H54 (cell line): ENCODE results near the gene COMT.
"Not testable (repeated sequence)": the region's sequence is repeated elsewhere in the genome, so short reads cannot be mapped to it uniquely, and the experiment has no call there.

Experiments
- DNase-seq: peaks from one replicate; pipeline ENCODE4 v3.0.0; 2011; ENCODE audit warnings: low spot score, mixed read lengths; ENCODE audit not compliant: insufficient read length
- FAIRE-seq: peaks from 3 replicates; lab custom pipeline; 2011; peaks lifted over from hg19 to GRCh38; lab: Jason Lieb, UNC
- POLR2A ChIP-seq: IDR thresholded peaks from 2 replicates; pipeline ENCODE4 v1.6.1; 2011; ENCODE audit warnings: low read depth, mild to moderate bottlenecking, low read length

Gene COMT

GRCh38 chr22:19929586-19930550 is 11.7 kb upstream of the COMT start:
- DNase-seq (no peak), FAIRE-seq (no peak)
- no peak for TF ChIP-seq POLR2A

DNA sequence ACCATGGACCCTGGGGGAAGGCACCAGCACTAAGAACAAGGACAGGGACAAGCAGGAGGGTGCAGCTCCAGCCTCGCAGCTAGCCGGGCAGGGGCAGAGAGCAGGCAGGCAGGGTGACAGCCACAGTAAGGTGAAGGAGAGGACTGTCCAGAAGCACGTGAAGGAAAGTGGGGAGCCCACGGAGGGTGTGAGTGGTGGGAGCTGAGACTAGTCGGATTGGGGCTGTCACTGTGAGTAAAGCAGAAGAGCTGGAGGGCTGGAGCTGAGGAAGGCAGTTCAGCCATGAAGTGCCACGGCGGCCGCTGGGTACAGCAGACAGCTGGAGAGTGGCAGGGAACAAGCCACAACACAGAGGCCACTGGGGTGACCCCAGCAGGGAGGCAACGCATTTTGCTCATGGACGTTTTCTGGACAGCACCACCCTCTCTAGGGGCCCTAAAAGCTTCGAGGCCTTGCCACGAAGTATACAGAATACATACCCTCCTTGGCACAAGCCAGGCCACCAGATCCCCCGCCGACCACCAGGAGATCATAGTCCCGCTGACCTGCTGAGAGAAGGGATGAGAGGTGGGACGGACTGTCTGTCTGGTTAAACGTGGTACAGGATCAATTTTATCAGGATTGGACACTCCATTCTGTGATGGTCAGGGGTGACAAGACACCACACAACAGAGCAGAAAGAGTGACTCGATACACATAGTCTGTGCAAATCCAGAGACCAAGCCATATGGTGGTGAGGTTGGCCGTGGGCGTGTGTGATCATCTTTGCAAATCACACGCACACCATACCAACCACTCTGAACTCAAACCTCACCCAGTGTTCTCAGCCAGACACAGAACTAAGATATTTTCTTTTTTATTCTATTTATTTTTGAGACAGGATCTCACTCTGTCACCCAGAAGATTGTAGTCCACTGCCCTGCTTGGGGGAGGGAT is 10.8 kb upstream of the COMT start:
- TF ChIP-seq POLR2A, result no peak
- DNase-seq (no peak), FAIRE-seq (no peak)

DNA sequence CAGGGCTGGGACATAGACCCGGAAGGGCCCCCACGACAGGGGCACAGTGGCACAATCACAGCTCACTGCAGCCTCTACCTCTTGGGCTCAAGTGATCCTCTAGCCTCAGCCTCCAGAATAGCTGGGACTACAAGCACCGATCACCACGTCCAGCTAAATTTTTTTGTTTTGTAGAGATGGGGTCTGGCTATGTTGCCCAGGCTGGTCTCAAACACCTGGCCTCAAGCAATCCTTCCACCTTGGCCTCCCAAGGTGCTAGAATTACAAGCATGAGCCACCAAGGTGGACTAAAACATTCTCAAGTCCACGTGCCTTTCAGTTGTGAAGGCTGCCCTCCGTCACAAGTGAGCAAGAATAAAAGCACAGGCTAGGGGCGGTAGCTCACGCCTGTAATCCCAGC is 10.1 kb upstream of the COMT start:
- DNase-seq, result no peak
- TF ChIP-seq POLR2A, result no peak
- FAIRE-seq, result no peak

DNA sequence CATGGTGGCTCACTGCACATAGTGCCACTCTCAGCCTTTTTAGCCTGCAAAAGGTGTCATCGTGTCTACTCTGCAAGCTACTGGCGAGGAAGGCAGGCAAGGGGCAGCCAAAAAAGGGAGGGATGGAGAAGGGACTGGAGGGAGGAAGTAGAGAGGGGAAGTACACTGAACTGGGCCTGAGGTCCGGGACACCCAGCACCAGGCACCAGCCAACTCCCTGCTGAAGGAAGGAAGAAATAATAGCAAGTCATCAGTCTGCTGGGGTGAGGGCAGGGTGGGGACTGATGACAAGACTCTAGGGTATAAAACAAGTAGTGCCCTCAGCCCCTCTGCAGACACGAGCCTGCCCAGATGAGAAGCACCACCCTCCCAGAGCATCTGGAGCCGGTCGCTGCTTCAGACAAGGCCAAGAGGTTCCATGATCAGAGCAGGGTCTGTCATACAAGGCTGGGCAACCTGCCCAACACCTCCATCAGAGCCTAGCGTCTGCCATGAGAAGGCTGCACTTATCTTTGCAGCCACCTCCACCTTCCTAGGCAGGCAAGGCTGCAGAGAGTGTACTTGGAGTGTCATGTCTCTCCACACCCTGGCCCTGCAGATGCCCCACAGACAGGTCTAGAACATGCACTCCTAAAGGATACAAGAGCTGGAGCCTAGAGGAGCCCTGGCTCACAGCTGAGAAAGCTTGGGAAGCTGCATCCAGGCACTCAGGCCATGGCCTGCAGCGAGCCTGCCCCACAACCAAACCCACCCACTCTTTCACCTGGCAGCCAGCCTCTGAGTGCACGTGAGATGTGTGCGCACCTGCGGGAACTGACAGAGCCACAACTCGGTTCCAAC is 9.0 kb upstream of the COMT start:
- FAIRE-seq, result no peak
- no peak for TF ChIP-seq POLR2A

DNA sequence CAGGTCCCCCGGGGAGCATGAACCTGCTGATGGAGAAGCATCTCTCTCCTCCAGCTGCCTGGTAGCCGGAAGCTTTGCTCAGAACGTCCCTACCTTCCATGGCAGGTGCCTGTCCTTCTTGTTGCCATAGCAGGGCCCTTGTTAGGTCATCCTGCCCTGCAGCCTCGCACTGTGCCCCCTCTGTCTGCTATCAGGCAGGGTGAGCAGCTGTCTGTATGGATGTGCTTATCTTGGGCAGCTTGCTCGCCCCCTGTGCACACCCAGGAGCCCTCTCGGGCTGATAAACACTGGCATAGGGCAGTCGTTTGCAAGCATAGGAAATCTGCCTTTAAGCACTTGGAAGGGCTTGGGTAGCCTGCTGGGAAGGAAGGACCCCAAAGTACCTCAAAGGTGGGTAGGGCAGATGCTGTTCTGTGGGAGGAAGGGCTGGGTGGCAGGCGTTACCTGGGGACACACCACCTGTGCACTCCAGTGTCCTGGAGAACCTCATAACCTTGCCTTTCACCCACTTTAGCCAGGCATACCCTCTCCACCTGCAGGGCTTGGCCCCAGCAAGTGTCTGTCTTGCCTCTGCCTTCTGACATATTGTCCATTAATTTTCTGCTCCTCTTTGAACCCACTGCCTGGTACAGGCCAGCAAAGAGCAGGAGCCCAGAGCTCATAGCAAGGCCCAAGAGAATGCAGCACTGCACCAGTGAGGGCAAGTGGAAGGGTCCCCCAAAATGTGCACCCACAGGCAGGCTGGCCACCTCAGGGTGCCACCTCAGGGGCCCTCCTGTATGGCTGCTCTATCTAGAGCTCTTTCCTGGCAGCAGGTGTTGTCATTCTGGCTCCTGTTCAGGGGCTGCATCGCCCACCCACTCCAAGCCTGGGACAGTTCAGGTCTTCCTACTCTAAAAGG is 8.0 kb upstream of the COMT start:
- TF ChIP-seq POLR2A, result no peak
- no peak for FAIRE-seq
- no peak for DNase-seq

More for the DNA sequence above, 9.0 kb upstream of the COMT start:
- DNase-seq, result no peak

DNA sequence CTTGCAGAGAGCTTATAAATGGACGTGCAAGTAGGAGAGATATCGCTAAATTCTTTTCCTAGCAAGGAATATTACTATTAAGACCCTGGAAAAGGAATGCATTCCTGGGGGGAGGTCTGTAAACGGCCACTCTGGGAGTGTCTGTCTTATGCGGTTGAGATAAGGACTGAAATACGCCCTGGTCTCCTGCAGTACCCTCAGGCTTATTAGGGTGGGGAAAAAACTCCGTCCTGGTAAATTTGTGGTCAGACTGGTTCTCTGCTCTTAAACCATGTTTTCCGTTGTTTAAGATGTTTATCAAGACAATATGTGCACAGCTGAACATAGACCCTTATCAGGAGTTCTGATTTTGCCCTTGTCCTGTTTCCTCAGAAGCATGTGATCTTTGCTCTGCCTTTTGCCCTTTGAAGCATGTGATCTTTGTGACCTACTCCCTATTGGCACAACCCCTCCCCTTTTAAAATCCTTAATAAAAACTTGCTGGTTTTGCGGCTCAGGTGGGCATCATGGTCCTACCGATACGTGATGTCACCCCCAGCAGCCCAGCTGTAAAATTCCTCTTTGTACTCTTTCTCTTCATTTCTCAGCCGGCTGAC is 6.4 kb upstream of the COMT start:
- DNase-seq, FAIRE-seq: not testable (repeated sequence)

GRCh38 chr22:19936513-19936912 is 5.1 kb upstream of the COMT start:
- TF ChIP-seq POLR2A, result no peak
- FAIRE-seq (no peak), DNase-seq (no peak)

GRCh38 chr22:19937616-19938473 is 3.7 kb upstream of the COMT start:
- FAIRE-seq, result no peak
- TF ChIP-seq POLR2A, result no peak
- DNase-seq, result no peak

GRCh38 chr22:19940536-19941364 is 822 bp upstream of the COMT start:
- TF ChIP-seq POLR2A, result no peak
- DNase-seq (no peak), FAIRE-seq (no peak)

- FAIRE-seq, result no peak
- no peak for DNase-seq
- no peak for TF ChIP-seq POLR2A
These were observed 847 bp downstream of the COMT start for GRCh38 chr22:19942157-19943081.
